ENCODE measurements around the gene MRPL42. TPM values are rescaled to one million over a fixed set of nuclear protein-coding genes. Genes with fewer than 3 reads are reported as not detected.

Gene MRPL42
- total and polyA plus RNA-seq, 2 donors from 2014 or later, result 57.6 to 66.7 TPM

GRCh38 chr12:93524386-93525133 lies 57.2 kb downstream of the MRPL42 start:
- H3K36me3 ChIP-seq (ENCODE audit: control insufficient read depth in 2 of 3, insufficient read depth in 3 of 3, low read length in 3 of 3), result no peaks in the 10 kb centered on the region
- H3K27ac ChIP-seq (ENCODE audit: low read depth in 2 of 2, low read length in 2 of 2), result no peak overlapping the region
- peaks cover 0 to 4% (median 3%) of the 10 kb centered on the region in 3 donors for H3K4me1 ChIP-seq (ENCODE audit: control insufficient read depth in 2 of 3, insufficient read depth in 2 of 3, low read depth in 1 of 3, low read length in 3 of 3)
- H3K4me3 ChIP-seq (ENCODE audit: low read length in 3 of 3), result no peak overlapping the region
- FAIRE-seq (no peak), DNase-seq (no peak)
- H3K27me3 ChIP-seq (ENCODE audit: control insufficient read depth, insufficient read depth, low read length), result no peaks in the 10 kb centered on the region
- no peak overlapping the region for H3K9ac ChIP-seq (ENCODE audit: low read length in 3 of 3)
- no peak for TF ChIP-seq CTCF (IDR thresholded peaks at IDR 0.05; ENCODE audit: borderline replicate concordance, extremely low read depth, insufficient read depth)
- intact Hi-C loops (cut with DNase I), result no loop called here
- no peaks in the 10 kb centered on the region for H3K9me3 ChIP-seq (ENCODE audit: control insufficient read depth in 2 of 3, insufficient read depth in 1 of 3, low read length in 3 of 3)

- Histone ChIP-seq H3K27ac (ENCODE audit: low read depth in 2 of 2, low read length in 2 of 2) (no peak overlapping the region), H3K27me3 (ENCODE audit: control insufficient read depth, insufficient read depth, low read length) (no peaks in the 10 kb centered on the region), H3K9ac (ENCODE audit: low read length in 3 of 3) (no peak overlapping the region), H3K4me3 (ENCODE audit: low read length in 3 of 3) (no peak overlapping the region), H3K36me3 (ENCODE audit: control insufficient read depth in 2 of 3, insufficient read depth in 3 of 3, low read length in 3 of 3) (no peaks in the 10 kb centered on the region), H3K9me3 (ENCODE audit: control insufficient read depth in 2 of 3, insufficient read depth in 1 of 3, low read length in 3 of 3) (no peaks in the 10 kb centered on the region), H3K4me1 (ENCODE audit: control insufficient read depth in 2 of 3, insufficient read depth in 2 of 3, low read depth in 1 of 3, low read length in 3 of 3) (peaks cover 0 to 3% (median under 1%) of the 10 kb centered on the region in 3 donors)
- FAIRE-seq, result no peak
- TF ChIP-seq CTCF (IDR thresholded peaks at IDR 0.05; ENCODE audit: borderline replicate concordance, extremely low read depth, insufficient read depth), result no peak
- intact Hi-C loops (cut with DNase I), result no loop called here
- DNase-seq, result peak in 2 of 5 donors; percentile 26 to 29
Measured at GRCh38 chr12:93526786-93527428, 59.6 kb downstream of the MRPL42 start.

- TF ChIP-seq CTCF (IDR thresholded peaks at IDR 0.05; ENCODE audit: borderline replicate concordance, extremely low read depth, insufficient read depth), result no peak
- no peaks in the 10 kb centered on the region for H3K36me3 ChIP-seq (ENCODE audit: control insufficient read depth in 2 of 3, insufficient read depth in 3 of 3, low read length in 3 of 3)
- no peaks in the 10 kb centered on the region for H3K4me1 ChIP-seq (ENCODE audit: control insufficient read depth in 2 of 3, insufficient read depth in 2 of 3, low read depth in 1 of 3, low read length in 3 of 3)
- no peak overlapping the region for H3K9ac ChIP-seq (ENCODE audit: low read length in 3 of 3)
- H3K27ac ChIP-seq (ENCODE audit: low read depth in 2 of 2, low read length in 2 of 2), result no peak overlapping the region
- no peaks in the 10 kb centered on the region for H3K27me3 ChIP-seq (ENCODE audit: control insufficient read depth, insufficient read depth, low read length)
- intact Hi-C loops (cut with DNase I), result no loop called here
- no peak overlapping the region for H3K4me3 ChIP-seq (ENCODE audit: low read length in 3 of 3)
- FAIRE-seq (no peak), DNase-seq (no peak)
- no peaks in the 10 kb centered on the region for H3K9me3 ChIP-seq (ENCODE audit: control insufficient read depth in 2 of 3, insufficient read depth in 1 of 3, low read length in 3 of 3)
Measured at GRCh38 chr12:93530358-93530757, 63.0 kb downstream of the MRPL42 start.
